Skeletal muscle tissue (tissue), 4 donors: ENCODE measurements around the gene CALML3. TPM values are rescaled to one million over a fixed set of nuclear protein-coding genes. Genes with fewer than 3 reads are reported as not detected.

Experiments
- H3K27ac ChIP-seq: one replicate; pipeline ENCODE4 v1.7.0; 2013; ENCODE audit warnings: mild to moderate bottlenecking, low read depth, low read length, inconsistent platforms
- H3K27me3 ChIP-seq, 3 donors: one replicate each; pipeline ENCODE4 v1.7.0; 2013; ENCODE audit warnings: low read length in 3 of 3; ENCODE audit not compliant: control insufficient read depth in 3 of 3, insufficient read depth in 3 of 3
- H3K36me3 ChIP-seq, 3 donors: one replicate each; pipeline ENCODE4 v1.7.0; 2013; ENCODE audit warnings: low read length in 3 of 3; ENCODE audit not compliant: control insufficient read depth in 3 of 3, insufficient read depth in 3 of 3
- H3K4me1 ChIP-seq, 3 donors: one replicate each; pipeline ENCODE4 v1.7.0; 2013; ENCODE audit warnings: low read length in 3 of 3, mild to moderate bottlenecking in 3 of 3; ENCODE audit not compliant: control insufficient read depth in 3 of 3, insufficient read depth in 3 of 3
- H3K4me3 ChIP-seq, 3 donors: one replicate each; pipeline ENCODE4 v1.7.0; 2013; ENCODE audit warnings: low read length in 3 of 3
- H3K9ac ChIP-seq, 3 donors: one replicate each; pipeline ENCODE4 v1.7.0; 2013; ENCODE audit warnings: low read length in 3 of 3, mild to moderate bottlenecking in 3 of 3, moderate library complexity in 2 of 3, low read depth in 1 of 3
- H3K9me3 ChIP-seq, 3 donors: one replicate each; pipeline ENCODE4 v1.7.0; 2013; ENCODE audit warnings: low read length in 3 of 3; ENCODE audit not compliant: control insufficient read depth in 3 of 3
- total RNA-seq: library from RNA; depleted of rRNA; stranded (reverse); fragments of >200 nt; gene quantifications from one replicate; pipeline ENCODE4 v1.2.3, GENCODE V29; 2014
- donor health status: Osteomylitis.

The CALML3 gene
- total RNA-seq, 1 donor from 2014 or later = not detected

DNA sequence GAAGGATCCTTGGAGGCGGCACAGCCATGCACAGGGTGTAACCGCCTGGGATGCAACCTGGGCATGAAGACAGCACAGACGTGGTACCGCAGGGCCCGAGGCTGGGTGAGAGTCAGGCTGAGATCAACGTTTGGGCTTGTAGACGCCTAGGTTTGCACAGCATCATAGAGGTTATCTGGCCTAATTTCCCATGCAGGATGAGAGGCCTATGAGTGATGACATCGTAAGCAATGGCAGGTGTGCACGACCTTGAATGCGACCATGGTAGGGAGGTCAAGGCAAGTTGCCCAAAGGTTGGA is 7.5 kb downstream of the CALML3 start:
- no peak overlapping the region for H3K4me3 ChIP-seq
- no peaks in the 10 kb centered on the region for H3K27me3 ChIP-seq
- H3K27ac ChIP-seq = no peak overlapping the region
- no peaks in the 10 kb centered on the region for H3K36me3 ChIP-seq
- peaks cover 16 to 32% (median 23%) of the 10 kb centered on the region in 3 donors for H3K4me1 ChIP-seq
- H3K9me3 ChIP-seq = no peaks in the 10 kb centered on the region
- no peak overlapping the region for H3K9ac ChIP-seq

GRCh38 chr10:5532618-5533097 is 7.9 kb downstream of the CALML3 start:
- peak overlapping the region in 1 of 3 donors; percentile 25 for H3K9ac ChIP-seq
- peak overlapping the region in 1 of 3 donors; percentile 2 for H3K4me3 ChIP-seq
- H3K9me3 ChIP-seq = no peaks in the 10 kb centered on the region
- peaks cover 16 to 32% (median 23%) of the 10 kb centered on the region in 3 donors for H3K4me1 ChIP-seq
- no peaks in the 10 kb centered on the region for H3K27me3 ChIP-seq
- H3K36me3 ChIP-seq = no peaks in the 10 kb centered on the region
- H3K27ac ChIP-seq = no peak overlapping the region

- no peaks in the 10 kb centered on the region for H3K36me3 ChIP-seq
- peaks cover 16 to 32% (median 23%) of the 10 kb centered on the region in 3 donors for H3K4me1 ChIP-seq
- no peaks in the 10 kb centered on the region for H3K27me3 ChIP-seq
- H3K9ac ChIP-seq = peak overlapping the region in 1 of 3 donors; percentile 25
- no peak overlapping the region for H3K27ac ChIP-seq
- H3K9me3 ChIP-seq = no peaks in the 10 kb centered on the region
- peak overlapping the region in 2 of 3 donors; percentile 2 to 17 for H3K4me3 ChIP-seq
Measured at GRCh38 chr10:5533098-5533731, 8.5 kb downstream of the CALML3 start.

GRCh38 chr10:5534051-5534821 is 9.5 kb downstream of the CALML3 start:
- no peak overlapping the region for H3K9ac ChIP-seq
- H3K4me3 ChIP-seq = no peak overlapping the region
- H3K27me3 ChIP-seq = no peaks in the 10 kb centered on the region
- H3K36me3 ChIP-seq = no peaks in the 10 kb centered on the region
- H3K4me1 ChIP-seq = peaks cover 16 to 28% (median 22%) of the 10 kb centered on the region in 3 donors
- no peaks in the 10 kb centered on the region for H3K9me3 ChIP-seq
- peak overlapping the region; percentile 30 for H3K27ac ChIP-seq

DNA sequence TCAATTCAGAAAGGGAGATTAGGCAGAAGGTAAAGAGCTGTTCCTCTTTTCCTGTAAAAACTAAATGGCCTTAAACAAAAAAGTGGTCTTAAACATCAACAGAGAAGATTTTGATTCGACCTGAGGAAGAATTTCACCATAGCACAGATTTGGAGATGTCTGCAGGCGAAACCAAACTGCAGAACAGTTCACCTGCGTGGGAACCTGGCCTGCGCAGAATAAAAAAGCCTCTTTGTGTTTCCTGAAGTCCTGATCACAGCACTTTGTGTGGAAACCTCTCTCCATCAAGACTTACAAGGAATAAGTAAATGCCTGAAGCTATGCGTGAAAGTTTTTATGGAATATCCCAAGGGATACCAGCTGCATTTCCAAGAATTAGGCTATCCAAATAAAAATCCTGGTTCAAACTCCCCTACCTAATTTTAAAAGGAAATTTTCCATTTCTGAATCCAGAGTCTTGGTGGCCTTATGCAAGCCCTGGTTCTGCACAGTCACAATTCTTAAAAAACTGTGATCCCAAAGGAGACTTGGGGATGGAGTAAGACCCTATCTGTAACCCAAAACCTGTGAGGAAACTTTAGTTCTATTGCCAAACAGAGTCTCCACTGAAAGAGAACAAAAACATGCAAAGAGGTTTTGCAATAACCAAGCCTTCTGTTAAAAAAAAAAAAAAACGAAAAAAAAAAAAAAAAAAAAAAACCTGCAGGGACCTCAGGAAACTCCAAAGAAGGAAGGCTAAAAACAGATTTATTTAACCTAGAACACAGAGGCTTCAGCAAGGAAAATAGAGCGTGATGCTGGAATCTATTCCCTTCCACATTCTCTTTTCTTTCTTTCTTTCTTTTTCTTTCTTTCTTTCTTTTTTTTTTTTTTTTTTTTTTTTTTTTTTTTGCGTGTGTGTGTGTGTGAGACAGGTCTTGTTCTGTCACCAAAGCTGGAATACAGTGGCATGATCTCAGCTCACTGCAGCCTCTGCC is 10.4 kb downstream of the CALML3 start:
- Histone ChIP-seq H3K9ac (no peak overlapping the region), H3K36me3 (no peaks in the 10 kb centered on the region), H3K4me3 (no peak overlapping the region), H3K4me1 (peaks cover 13 to 19% (median 18%) of the 10 kb centered on the region in 3 donors), H3K9me3 (no peaks in the 10 kb centered on the region), H3K27ac (peak overlapping the region; percentile 30), H3K27me3 (no peaks in the 10 kb centered on the region)

DNA sequence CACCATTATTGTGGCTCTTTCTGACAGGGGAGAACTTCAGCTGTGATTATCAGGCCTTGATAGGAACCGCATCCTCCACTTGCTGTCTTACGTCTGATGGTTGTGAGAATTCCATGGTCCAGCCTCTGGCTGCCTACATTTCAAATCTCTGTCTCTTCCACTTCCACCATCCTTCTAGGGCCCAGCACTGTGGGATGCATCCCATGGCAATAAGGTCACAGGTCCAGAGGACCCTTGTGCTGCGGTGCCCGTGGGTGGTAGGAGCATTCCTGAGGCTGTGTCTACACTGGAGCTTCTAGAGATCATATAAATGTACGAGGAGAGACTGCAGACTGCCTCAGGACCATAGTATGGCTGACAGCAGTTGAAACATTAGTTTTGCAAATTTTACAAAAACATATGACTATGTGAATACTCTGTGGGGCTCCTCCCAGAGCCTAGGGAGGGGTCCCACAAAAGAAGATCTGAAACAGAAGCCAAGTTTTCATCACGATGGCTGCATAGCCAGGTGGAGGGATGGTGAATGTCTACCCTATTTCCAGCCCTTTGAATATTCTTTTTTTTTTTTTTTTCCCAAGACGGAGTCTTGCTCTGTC is 11.8 kb downstream of the CALML3 start:
- Histone ChIP-seq H3K4me3 (no peak overlapping the region), H3K9me3 (no peaks in the 10 kb centered on the region), H3K9ac (no peak overlapping the region), H3K27me3 (no peaks in the 10 kb centered on the region), H3K4me1 (peaks cover 13 to 19% (median 18%) of the 10 kb centered on the region in 3 donors), H3K27ac (no peak overlapping the region), H3K36me3 (no peaks in the 10 kb centered on the region)

DNA sequence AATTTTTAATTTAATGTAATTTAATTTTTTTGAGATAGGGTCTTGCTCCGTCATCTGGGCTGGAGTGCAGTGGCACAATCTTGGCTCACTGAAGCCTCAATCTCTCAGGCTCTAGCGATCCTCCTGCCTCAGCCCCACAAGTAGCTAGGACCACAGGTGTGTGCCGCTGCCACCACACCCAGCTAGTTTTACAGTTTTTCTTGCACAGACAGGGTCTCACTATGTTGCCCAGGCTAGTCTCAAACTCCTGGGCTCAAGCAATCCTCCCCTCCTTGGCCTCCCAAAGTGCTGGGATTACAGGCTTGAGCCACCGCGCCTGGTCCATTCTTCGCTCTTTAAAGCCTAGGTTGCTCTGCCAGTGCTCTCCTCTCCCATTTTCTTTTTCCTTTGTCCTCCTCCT is 12.9 kb downstream of the CALML3 start:
- H3K27ac ChIP-seq = no peak overlapping the region
- no peak overlapping the region for H3K9ac ChIP-seq
- no peaks in the 10 kb centered on the region for H3K36me3 ChIP-seq
- no peaks in the 10 kb centered on the region for H3K27me3 ChIP-seq
- no peak overlapping the region for H3K4me3 ChIP-seq
- no peaks in the 10 kb centered on the region for H3K9me3 ChIP-seq
- H3K4me1 ChIP-seq = peaks cover 12 to 13% (median 12%) of the 10 kb centered on the region in 3 donors

GRCh38 chr10:5538446-5538845 is 13.7 kb downstream of the CALML3 start:
- Histone ChIP-seq H3K4me1 (peaks cover 4 to 5% (median 4%) of the 10 kb centered on the region in 3 donors), H3K27me3 (no peaks in the 10 kb centered on the region), H3K27ac (no peak overlapping the region), H3K9me3 (no peaks in the 10 kb centered on the region), H3K9ac (no peak overlapping the region), H3K4me3 (no peak overlapping the region), H3K36me3 (no peaks in the 10 kb centered on the region)

DNA sequence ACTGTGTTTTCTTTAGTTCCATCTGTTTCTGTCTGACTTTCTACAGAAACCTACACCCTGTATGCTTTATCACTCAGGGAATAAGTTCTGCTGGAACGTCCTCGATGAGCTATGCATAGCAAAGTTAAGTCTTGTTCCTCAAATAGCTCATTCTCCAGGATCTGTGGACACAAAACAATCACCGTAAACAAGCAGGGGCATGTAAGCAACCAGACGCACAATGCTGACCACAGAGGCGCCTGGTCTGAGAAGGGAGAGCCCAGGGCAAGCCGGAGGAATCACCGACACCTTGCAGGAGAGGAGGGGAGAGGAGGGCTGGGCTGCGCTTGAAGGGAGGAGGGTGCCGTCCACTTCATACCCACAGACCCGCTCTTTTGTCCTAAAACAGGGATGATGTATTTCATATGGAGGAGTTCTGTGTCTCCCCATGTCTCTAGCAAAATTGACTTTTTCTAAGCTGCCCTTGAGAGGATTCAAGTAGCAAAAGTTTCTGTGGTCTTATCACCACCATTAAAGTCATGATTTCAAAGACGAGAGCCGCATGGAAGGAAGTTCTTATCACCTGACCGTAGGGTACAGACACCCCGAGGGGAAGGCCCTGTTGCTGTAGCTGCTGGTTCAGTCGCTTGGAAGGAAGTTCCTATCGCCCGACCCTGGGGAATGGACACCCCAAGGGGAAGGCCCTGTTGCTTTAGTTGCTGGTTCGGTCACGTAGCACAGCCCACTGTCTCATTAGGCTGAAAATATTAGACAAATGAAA is 14.3 kb downstream of the CALML3 start:
- Histone ChIP-seq H3K4me1 (peaks cover 2 to 4% (median 3%) of the 10 kb centered on the region in 3 donors), H3K9me3 (no peaks in the 10 kb centered on the region), H3K27me3 (no peaks in the 10 kb centered on the region), H3K4me3 (no peak overlapping the region), H3K36me3 (no peaks in the 10 kb centered on the region), H3K27ac (no peak overlapping the region), H3K9ac (no peak overlapping the region)
